Activated CD4-positive, alpha-beta memory T cell treated with anti-CD3 and anti-CD28 coated beads, Interleukin-2, amount 10 ng/mL, durations not matched to agents 7 days and 5 days (primary cell): ENCODE results near the gene TNFRSF14. TPM values are rescaled to one million over a fixed set of nuclear protein-coding genes. Genes with fewer than 3 reads are reported as not detected.

Source experiments
- CTCF ChIA-PET: fragments of 350-600 bp; sonication (Branson Sonifier 250); formaldehyde crosslinking; loops from one replicate; lab custom pipeline; 2021; ENCODE audit warnings: antibody characterized with exemption, inconsistent platforms; lab: Charles Lee
- POLR2A ChIA-PET: fragments of 350-600 bp; sonication (Branson Sonifier 250); formaldehyde crosslinking; loops from one replicate; lab custom pipeline; 2021; ENCODE audit warnings: antibody characterized with exemption; lab: Charles Lee
- DNase-seq: peaks from one replicate; pipeline ENCODE4 v3.0.0-alpha.2; 2020
- H3K27ac Mint-ChIP-seq: one replicate; pipeline ENCODE4 v1.8.0; 2021; ENCODE audit warnings: mild to moderate bottlenecking, mixed read lengths
- H3K27me3 Mint-ChIP-seq: one replicate; pipeline ENCODE4 v1.8.0; 2021; ENCODE audit warnings: mixed read lengths
- H3K36me3 Mint-ChIP-seq: one replicate; pipeline ENCODE4 v1.8.0; 2021; ENCODE audit warnings: low read depth, mixed read lengths
- H3K4me1 Mint-ChIP-seq: one replicate; pipeline ENCODE4 v1.8.0; 2021; ENCODE audit warnings: mixed read lengths
- H3K4me3 Mint-ChIP-seq: one replicate; pipeline ENCODE4 v1.8.0; 2021; ENCODE audit warnings: mild to moderate bottlenecking, mixed read lengths
- H3K9me3 Mint-ChIP-seq: one replicate; pipeline ENCODE4 v1.8.0; 2021; ENCODE audit warnings: mixed read lengths
- total RNA-seq, 2 experiments: library from RNA; stranded (reverse); gene quantifications; one replicate each; pipeline ENCODE4 v1.2.3, GENCODE V29; 2021

Gene TNFRSF14
- total RNA-seq, 2 experiments from 2014 or later = 171 to 173 TPM

DNA sequence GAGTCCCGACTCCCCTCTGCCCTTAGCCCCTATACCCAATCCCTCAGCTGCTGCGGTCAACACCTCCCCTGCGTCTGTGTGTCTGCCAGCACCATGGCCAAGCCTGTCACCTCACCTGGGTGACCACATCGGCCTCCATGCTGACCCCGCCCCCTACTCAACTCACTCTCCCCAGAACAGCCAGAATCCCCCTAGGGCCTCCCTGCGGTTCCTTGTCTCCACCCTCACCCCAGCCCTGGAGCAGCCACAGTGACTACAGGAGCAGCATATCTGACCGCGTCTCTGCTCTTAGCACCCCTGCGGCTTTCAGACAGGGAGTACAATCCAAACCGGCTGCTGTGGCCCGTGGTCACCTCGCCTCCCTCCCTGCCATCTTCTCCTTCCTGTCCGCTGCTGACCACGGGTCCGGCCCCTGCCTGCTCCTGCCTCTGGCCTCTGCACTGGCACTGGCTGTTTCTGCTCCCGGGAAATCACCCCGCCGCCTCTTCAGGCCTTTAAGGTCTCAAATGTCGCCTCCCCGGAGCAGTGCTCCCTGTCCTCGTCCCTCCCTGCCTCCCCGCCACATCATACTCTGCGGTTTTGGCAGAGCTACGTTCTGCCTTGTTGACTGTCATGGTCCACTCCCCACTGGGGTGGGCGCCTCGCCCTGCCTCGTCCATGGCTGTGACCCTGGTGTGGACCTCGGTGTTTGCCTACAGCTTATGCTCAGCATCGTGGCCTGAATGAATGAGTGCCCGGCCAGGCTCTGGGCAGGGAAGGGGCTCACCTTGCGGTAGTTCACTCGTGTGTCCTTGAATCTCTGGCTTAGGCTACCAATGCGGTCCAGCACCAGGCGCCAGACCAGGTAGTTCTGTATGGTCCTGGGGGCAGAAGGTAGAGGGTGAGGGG lies 41.5 kb downstream of the TNFRSF14 start:
- Mint-ChIP-seq H3K4me3 (no peak overlapping the region), H3K27ac (no peak overlapping the region), H3K27me3 (peaks cover 6% of the 10 kb centered on the region), H3K9me3 (no peaks in the 10 kb centered on the region), H3K4me1 (peaks cover 2% of the 10 kb centered on the region), H3K36me3 (no peaks in the 10 kb centered on the region)
- DNase-seq = no peak
- ChIA-PET CTCF (interaction anchor here (0.6 kb wide), 1 partner anchor 47 kb away, joined by 5 read pairs; no protein-coding TSS in a partner anchor), POLR2A (interaction anchor here (2.4 kb wide), 1 partner anchor 12 kb away, joined by 9 read pairs; the partner anchor contains the start of gene PRXL2B)

DNA sequence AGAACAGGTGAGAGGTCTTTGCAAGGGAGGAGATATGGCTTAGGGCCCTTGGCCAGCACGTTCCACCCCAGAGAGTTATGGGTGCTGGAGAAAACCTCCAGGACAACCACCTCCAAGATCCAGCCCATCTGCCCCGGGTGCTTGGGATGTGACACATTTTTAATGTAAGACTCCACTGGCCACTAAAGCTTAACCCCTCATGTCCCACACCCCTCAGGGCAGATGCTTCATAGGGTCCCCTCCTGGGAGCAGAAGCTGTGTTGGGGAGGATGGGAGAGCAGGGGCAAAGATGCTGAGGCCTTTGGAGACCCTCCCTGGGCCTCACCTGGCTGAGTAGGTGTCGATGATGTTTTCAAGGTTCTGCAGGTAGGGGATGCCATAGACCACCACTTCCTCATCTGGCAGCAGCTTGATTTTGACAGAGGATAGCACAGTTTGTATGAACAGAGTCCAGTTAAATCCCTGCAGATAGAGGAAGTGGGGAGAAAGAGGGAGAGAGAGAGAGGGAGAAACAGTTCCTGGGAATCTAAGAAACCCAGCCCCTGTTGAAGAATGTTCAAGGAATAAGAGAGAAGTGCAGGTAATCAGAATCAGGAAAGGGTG lies 42.3 kb downstream of the TNFRSF14 start:
- Mint-ChIP-seq H3K9me3 (no peaks in the 10 kb centered on the region), H3K27ac (no peak overlapping the region), H3K27me3 (peaks cover 6% of the 10 kb centered on the region), H3K36me3 (no peaks in the 10 kb centered on the region), H3K4me1 (no peaks in the 10 kb centered on the region), H3K4me3 (no peak overlapping the region)
- ChIA-PET POLR2A (interaction anchor here (2.4 kb wide), 1 partner anchor 13 kb away, joined by 9 read pairs; the partner anchor contains the start of gene PRXL2B), CTCF (no interaction called here)
- no peak for DNase-seq

DNA sequence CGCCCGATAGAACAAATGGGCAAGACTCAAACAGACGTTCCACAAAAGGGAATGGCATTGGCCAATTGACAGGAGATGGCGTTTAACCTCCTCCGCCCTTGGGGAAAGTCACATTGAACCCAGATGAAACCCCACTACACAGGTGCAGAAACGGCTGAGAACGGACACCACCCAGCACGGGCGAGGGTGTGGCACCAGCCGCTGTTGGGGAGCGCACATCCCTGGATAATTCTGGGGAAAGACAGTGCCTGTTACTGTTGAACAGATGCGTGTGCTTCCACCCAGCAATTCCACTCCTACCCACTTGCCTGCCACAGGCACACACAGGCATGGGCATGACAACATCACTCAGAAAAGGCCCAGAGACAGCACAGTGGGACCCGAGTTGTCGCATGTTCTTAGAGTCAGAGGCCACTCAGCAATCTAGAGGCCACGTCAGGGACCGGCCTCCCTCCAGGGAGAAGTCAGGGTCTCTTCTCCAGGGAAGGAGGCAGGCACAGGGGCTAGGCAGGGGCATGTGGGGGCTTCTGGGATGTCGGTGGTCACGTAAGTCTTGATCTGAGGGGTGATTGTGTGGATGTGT lies 45.6 kb downstream of the TNFRSF14 start:
- ChIA-PET POLR2A (no interaction called here), CTCF (no interaction called here)
- Mint-ChIP-seq H3K4me3 (no peak overlapping the region), H3K9me3 (no peaks in the 10 kb centered on the region), H3K4me1 (no peaks in the 10 kb centered on the region), H3K36me3 (no peaks in the 10 kb centered on the region), H3K27ac (no peak overlapping the region), H3K27me3 (peaks cover 6% of the 10 kb centered on the region)
- peak; percentile 15 for DNase-seq

DNA sequence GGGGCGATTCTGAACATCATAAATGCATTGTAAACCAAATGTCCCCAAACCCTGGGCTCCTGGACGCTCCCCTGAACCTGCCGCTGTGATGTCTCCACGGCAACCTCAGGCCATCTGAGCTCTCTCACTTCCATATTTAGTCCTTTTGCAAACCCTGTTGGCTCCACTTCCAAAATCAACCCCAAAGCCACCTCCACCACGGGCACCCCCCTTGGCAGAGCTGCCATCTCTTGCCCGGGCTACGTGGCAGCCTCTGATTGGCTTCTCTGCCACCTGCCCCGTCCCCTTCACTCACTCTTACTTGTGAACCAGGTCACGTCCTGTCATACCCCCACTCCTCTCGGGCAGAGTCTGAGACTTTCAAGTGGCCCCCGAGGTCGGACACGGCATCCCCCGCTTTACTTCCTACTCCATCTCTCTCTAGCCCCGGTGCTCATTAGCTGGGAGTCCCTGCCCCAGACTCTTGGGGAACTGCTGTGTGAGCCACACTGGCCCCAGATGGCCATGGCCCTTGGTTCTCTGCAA lies 46.2 kb downstream of the TNFRSF14 start:
- CTCF ChIA-PET = no interaction called here
- Mint-ChIP-seq H3K9me3 (no peaks in the 10 kb centered on the region), H3K36me3 (no peaks in the 10 kb centered on the region), H3K4me3 (no peak overlapping the region), H3K27me3 (peaks cover 6% of the 10 kb centered on the region), H3K27ac (no peak overlapping the region), H3K4me1 (no peaks in the 10 kb centered on the region)
- POLR2A ChIA-PET = no interaction called here
- DNase-seq = no peak

DNA sequence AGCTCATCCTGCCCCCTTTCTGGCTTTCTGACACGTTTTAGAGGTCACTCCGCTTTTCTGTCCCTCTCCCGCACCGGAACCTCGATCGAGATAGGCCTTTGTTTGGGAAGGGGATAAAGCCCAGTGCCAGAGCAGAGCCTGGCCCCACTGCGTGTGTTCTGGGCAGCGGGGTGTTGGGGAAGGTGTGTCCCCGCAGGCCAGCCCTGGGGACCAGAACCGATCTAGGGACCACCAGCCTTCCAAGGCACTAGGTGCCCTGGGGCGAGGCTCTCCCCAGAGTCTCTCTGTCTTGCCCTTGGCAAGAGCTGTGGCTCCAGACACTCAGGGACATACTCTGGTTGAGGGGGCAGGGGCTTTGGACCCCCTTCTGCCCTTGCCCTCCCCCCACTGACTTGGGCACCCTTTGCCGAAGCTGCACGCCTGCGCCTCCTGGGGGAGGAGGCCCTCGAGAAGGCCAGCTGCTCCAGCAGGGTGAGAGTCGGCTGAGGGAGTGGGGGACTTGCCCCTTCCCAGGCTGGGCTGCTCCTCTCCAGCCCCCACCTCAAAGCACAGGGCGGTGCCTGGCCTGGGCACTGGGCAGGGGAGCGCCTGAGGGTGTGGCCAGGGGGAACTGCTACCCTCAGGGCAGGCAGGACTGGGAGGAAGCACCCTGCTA lies 46.8 kb downstream of the TNFRSF14 start:
- no peaks in the 10 kb centered on the region for H3K36me3 Mint-ChIP-seq

DNA sequence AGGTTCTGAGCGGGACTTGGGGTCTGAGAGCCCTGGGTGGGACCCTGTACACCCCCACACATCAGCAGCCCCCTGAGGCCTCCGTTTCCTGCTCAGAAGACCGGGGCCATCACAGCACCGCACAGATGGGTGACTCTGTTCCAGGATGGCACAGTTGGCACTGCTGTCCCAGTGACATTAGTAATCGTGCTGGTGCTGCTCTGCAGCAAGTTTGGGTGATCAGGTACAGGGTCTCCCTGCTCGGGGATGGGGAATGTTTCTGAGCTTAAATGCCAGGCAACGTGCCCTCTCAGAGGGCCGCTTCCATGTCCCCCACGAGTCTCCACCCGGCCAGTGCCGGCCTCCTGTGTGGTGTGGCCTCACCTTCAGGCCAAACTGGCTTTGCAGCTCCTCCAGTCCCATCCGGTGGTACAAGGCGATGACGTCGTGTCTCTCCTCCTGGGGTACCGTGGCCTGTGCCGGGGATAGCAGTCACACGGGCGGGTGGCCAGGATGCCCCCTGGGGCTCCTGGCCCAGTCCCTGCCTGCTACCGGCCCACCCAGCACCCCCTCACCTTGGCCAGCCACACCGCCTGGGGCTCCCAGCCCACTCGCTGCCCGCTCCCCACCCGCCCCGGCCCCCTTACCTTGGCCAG lies 47.5 kb downstream of the TNFRSF14 start:
- no peaks in the 10 kb centered on the region for H3K4me1 Mint-ChIP-seq
- no peak for DNase-seq
- POLR2A ChIA-PET = no interaction called here
- H3K9me3 Mint-ChIP-seq = peaks cover 4% of the 10 kb centered on the region
- no peak overlapping the region for H3K4me3 Mint-ChIP-seq
- no peak overlapping the region for H3K27ac Mint-ChIP-seq
- peaks cover 1% of the 10 kb centered on the region for H3K27me3 Mint-ChIP-seq
- no peaks in the 10 kb centered on the region for H3K36me3 Mint-ChIP-seq
- CTCF ChIA-PET = no interaction called here

More for the DNA sequence above, 46.8 kb downstream of the TNFRSF14 start:
- no peak for DNase-seq
- Mint-ChIP-seq H3K4me1 (no peaks in the 10 kb centered on the region), H3K9me3 (no peaks in the 10 kb centered on the region), H3K27me3 (peaks cover 6% of the 10 kb centered on the region), H3K27ac (no peak overlapping the region), H3K4me3 (no peak overlapping the region)
- CTCF ChIA-PET = no interaction called here
- POLR2A ChIA-PET = no interaction called here

DNA sequence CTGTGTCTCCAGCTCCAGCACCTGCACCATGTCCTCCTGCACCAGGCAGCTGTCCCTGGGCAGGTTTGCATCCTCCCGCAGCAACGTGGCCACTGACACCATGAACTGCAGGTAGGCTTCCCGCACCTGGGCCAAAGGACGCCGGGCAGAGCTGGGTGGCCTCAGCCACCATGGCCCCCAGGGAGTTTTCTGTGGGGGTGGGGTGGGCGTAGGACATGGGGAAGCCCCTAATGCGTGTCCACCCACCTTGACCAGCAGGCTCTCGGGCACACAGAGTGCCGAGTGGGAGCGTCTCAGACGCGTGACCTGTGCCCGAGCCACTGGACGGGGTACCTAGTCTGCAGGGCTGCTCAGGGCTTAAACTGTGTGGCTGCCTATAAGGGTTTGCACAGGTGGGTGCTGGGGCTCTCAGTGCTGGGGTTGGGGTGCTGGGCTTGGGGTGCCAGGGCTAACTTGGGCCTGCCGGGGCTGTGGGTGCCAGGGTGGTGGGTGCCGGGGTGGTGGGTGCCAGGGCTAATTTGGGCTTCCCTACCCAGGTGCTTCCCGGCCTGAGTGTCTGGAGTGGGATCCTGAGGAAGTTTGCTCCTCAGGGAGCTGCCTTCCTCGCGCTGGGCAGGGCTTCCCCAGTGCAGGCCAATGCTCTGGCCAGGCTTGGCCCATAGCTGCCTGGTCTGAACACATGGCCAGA lies 48.1 kb downstream of the TNFRSF14 start:
- Mint-ChIP-seq H3K27me3 (no peaks in the 10 kb centered on the region), H3K4me1 (no peaks in the 10 kb centered on the region), H3K9me3 (peaks cover 4% of the 10 kb centered on the region), H3K36me3 (no peaks in the 10 kb centered on the region), H3K27ac (no peak overlapping the region), H3K4me3 (no peak overlapping the region)
- ChIA-PET POLR2A (no interaction called here), CTCF (no interaction called here)
- DNase-seq = no peak

DNA sequence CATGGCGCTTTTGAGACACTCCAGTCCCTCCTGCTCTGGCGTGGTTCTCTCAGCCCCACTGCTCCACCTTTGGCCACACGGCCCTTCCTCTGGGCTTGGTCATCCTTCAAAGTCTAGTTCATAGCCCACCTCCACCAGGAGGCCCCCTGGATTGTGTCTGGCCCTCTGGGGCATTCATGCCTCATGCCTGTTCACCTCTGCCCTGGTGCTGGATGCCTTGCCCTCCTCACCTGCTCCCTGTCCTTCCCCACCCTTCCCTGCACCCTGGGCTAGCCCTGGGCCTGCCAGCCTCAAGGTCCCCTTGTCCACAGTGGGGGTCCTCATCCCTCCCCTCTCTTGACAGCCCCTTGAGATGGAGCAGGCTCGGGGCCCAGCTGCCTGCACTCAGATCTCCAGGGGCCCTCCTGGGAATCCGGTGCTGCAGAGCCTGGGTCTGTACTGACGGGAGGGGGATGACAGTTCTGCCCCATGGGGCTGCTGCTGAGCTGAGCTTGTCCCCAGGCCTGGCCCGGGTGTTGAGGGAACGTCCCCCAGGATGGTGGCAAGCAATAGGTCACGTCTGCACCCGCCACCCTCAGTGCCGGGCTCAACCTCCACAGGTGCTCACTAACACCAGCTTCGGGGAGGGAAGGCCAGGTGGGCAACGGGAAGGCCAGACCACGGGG lies 48.8 kb downstream of the TNFRSF14 start:
- no peaks in the 10 kb centered on the region for H3K27me3 Mint-ChIP-seq
- H3K9me3 Mint-ChIP-seq = peaks cover 4% of the 10 kb centered on the region
- H3K36me3 Mint-ChIP-seq = no peaks in the 10 kb centered on the region
- H3K27ac Mint-ChIP-seq = no peak overlapping the region
- no peaks in the 10 kb centered on the region for H3K4me1 Mint-ChIP-seq
- peak; percentile 15 for DNase-seq
- ChIA-PET POLR2A (no interaction called here), CTCF (no interaction called here)
- H3K4me3 Mint-ChIP-seq = no peak overlapping the region

DNA sequence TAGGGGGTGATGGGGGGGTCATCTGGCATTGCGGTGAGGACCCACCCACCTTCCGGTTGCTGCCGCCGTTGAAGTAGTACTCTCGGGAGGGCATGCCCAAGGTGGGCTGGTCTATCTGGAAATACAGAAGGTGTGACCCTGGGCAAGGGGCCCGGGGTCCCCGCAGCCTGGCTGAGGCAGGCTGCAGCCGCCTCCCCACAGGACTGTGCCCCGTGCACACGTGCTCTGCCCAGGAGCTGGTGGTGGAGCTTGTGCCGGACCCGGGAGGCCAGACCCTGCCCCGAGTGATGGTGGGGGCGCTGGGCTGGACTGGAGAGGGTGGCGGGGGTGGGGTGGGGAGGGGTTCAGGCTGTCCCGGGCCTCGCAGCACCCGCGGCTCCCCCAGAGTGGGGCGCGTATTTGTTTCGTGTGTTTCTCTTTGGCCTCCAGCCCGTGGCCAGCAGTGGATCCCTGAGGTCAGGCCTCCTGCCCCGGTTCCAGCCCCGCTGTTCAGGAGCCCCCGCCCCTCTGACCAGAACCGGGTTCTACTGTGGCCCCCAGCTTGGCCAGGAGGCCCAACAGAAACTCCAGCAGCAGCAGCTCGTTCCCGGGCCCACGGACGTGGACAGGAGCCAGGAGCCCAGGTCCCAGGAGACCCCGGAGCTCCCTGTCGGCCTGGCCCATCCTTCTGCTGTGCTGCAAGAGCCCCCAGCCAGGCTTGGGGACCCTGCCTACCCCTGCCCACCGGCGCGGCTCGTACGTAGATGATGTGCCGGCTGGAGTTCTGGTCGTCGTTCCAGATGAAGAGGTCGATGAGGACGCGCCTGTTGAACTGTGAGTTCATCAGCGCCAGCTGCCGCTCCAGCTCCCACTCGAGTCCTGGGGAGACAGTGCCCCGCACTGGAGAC lies 49.6 kb downstream of the TNFRSF14 start:
- Mint-ChIP-seq H3K27ac (no peak overlapping the region), H3K9me3 (peaks cover 4% of the 10 kb centered on the region), H3K36me3 (no peaks in the 10 kb centered on the region), H3K4me3 (no peak overlapping the region), H3K27me3 (no peaks in the 10 kb centered on the region), H3K4me1 (no peaks in the 10 kb centered on the region)
- DNase-seq = peak; percentile 14
- CTCF ChIA-PET = no interaction called here
- POLR2A ChIA-PET = no interaction called here

DNA sequence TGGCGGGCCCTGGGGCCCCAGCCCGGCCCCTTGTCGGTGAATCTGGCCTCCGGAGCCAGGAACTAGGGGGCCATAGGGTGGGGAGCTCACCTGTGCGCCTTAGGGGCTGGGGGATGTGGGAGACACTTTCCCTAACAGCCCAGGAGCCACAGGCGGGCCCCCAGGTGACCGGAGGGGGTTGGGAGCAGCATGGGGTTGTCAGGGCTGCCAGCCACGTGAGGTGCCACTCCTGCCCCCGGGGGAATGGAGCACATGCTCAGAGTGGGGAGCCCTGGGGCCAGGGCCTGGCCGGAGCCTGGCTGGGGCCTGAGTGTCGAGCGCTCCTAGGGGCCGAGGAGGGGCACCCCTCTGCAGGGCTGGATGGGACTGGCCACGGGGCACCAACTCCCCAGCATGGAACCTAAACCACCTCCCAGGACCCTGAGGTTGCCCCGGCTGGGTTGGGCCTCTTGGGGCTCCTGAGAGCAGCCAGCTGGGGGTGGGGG lies 50.3 kb downstream of the TNFRSF14 start:
- H3K4me1 Mint-ChIP-seq = no peaks in the 10 kb centered on the region
- no peaks in the 10 kb centered on the region for H3K36me3 Mint-ChIP-seq
- H3K27ac Mint-ChIP-seq = no peak overlapping the region
- no peak for DNase-seq
- H3K9me3 Mint-ChIP-seq = peaks cover 4% of the 10 kb centered on the region
- H3K4me3 Mint-ChIP-seq = no peak overlapping the region
- POLR2A ChIA-PET = no interaction called here
- H3K27me3 Mint-ChIP-seq = no peaks in the 10 kb centered on the region
- CTCF ChIA-PET = no interaction called here
